ENCODE results near the gene AHRR.

The AHRR gene

DNA sequence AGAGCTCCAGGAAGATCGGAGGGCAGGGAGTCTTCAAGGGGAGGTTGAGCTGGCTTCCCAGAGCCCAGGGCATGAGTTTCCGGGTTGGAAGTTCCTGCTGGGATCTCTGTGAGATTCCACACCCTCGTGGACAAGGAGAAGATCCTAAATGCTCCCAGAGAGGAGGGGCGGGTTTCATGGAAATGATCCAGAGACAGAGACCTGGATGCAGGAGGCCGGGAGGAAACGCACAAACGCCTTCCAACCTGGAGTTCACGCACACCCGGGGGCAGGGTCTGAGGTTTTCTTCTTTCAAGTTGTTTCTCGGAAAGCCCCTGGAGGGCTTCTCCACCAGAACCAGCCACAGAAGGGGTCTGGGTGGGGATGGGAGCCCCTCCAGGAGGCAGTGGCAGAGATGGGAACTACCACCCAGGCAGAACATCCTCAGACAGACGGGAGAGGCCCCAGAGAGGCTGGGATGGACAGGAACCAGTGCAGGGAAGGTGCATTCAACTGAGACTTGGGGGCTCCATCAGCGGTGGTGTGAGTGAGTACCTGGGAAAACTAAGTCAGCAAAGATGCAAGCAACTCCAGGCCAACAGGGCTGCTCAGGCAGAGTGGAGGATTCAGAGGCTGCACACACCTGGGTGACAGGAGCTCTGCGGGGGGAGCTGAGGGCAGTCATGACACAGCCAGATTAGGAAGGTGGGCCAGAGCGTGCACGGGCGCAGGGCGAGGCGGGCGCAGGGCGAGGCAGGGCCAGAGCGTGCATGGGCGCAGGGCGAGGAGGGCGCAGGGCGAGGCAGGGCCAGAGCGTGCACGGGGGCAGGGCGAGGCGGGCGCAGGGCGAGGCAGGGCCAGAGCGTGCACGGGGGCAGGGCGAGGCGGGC, 69.3 kb downstream of the AHRR start:
- TF ChIP-seq TAF1 (IDR thresholded peaks at IDR 0.05; ENCODE audit: borderline replicate concordance, insufficient read depth, low read length), result no peak
- TF ChIP-seq, protein P1, sequence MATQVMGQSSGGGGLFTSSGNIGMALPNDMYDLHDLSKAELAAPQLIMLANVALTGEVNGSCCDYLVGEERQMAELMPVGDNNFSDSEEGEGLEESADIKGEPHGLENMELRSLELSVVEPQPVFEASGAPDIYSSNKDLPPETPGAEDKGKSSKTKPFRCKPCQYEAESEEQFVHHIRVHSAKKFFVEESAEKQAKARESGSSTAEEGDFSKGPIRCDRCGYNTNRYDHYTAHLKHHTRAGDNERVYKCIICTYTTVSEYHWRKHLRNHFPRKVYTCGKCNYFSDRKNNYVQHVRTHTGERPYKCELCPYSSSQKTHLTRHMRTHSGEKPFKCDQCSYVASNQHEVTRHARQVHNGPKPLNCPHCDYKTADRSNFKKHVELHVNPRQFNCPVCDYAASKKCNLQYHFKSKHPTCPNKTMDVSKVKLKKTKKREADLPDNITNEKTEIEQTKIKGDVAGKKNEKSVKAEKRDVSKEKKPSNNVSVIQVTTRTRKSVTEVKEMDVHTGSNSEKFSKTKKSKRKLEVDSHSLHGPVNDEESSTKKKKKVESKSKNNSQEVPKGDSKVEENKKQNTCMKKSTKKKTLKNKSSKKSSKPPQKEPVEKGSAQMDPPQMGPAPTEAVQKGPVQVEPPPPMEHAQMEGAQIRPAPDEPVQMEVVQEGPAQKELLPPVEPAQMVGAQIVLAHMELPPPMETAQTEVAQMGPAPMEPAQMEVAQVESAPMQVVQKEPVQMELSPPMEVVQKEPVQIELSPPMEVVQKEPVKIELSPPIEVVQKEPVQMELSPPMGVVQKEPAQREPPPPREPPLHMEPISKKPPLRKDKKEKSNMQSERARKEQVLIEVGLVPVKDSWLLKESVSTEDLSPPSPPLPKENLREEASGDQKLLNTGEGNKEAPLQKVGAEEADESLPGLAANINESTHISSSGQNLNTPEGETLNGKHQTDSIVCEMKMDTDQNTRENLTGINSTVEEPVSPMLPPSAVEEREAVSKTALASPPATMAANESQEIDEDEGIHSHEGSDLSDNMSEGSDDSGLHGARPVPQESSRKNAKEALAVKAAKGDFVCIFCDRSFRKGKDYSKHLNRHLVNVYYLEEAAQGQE (IDR thresholded peaks at IDR 0.05; ENCODE audit: insufficient read depth in 1 of 2, low read depth in 2 of 2, low read length in 2 of 2), result no peak
- TF ChIP-seq FOXP2 (optimal IDR thresholded peaks at IDR 0.05; ENCODE audit: borderline replicate concordance, extremely low read depth, extremely low read length, insufficient read depth), result no peak
- no peak for TF ChIP-seq POLR2AphosphoS5 (IDR thresholded peaks at IDR 0.05; ENCODE audit: low read depth, low read length)
- TF ChIP-seq SIN3A (IDR thresholded peaks at IDR 0.05; ENCODE audit: borderline replicate concordance, insufficient read depth, low read length), result no peak

DNA sequence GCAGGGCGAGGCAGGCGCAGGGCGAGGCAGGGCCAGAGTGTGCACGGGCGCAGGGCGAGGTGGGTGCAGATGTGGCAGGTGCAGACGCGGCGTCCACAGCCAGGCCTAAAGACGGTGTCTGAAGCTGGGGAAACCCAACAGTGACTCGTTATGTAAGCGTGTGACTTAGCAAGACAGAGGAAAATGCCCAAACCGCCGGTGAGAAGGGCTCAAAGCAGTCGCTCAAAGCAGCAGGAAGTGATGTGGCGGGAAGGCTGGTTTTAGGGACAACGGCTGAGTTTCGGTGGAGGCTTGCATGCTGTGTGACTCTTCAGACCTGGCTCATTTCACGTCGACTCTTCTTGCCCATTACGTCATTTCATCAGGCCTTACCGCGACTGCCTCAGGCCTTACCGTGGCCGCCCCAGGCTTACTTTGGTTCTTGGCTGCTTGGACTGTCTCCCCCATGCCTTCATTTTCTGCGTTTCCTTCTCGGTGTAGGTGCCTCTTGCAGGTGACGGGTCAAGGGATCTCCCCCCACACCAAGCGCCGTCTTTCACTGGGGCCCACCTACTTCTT, 71.0 kb downstream of the AHRR start:
- TF ChIP-seq POLR2AphosphoS5 (IDR thresholded peaks at IDR 0.05; ENCODE audit: low read depth, low read length), result no peak
- TF ChIP-seq, protein P1 (IDR thresholded peaks at IDR 0.05; ENCODE audit: insufficient read depth in 1 of 2, low read depth in 2 of 2, low read length in 2 of 2), result no peak
- TF ChIP-seq TAF1 (IDR thresholded peaks at IDR 0.05; ENCODE audit: borderline replicate concordance, insufficient read depth, low read length), result no peak
- no peak for TF ChIP-seq SIN3A (IDR thresholded peaks at IDR 0.05; ENCODE audit: borderline replicate concordance, insufficient read depth, low read length)
- no peak for TF ChIP-seq FOXP2 (optimal IDR thresholded peaks at IDR 0.05; ENCODE audit: borderline replicate concordance, extremely low read depth, extremely low read length, insufficient read depth)

DNA sequence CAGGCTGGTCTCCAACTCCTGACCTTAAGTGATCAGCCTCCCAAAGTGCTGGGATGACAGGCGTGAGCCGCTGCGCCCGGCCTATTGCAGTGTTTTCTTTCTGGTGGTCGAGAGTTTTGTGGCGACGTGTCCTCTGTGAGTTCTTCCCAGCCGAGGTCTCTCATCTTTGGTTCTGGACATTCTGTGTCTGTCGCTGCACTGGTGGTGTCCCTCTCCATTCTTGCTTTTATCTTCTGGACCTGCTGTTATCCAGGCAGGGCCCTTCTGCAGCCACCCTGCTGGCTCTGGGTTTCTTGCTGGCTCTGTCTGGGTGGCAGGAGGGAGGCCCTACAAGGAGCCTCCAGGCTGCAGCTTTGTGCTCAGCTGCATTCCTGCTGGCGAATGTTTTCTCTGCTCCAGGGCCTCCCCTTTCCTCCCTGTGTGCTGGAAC, 72.3 kb downstream of the AHRR start:
- no peak for TF ChIP-seq TAF1 (IDR thresholded peaks at IDR 0.05; ENCODE audit: borderline replicate concordance, insufficient read depth, low read length)

DNA sequence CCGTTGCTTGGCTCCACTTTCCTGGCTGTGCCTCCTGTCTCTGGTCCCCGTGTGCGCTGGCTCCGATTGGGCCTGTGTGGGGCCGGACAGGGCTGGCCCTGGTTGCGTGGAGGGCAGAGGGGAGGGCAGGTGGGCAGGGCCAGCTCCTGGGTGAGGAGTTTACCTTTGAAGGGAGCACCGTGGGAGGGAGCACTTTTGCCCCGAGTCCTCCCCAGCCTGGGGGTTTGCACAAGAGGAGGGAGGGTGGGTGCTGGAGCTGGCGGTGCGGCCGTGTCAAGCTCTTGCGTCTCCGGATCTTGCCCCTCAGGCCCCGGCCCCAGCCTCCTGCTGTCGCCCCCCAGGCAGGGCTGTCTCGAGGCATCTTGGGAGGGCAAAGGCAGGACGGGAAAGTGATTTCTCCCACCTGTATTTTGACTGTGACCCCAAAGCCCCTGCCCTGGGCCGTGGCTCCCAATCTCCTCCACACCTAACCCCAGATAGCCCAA, 73.2 kb downstream of the AHRR start:
- no peak for TF ChIP-seq FOXP2 (optimal IDR thresholded peaks at IDR 0.05; ENCODE audit: borderline replicate concordance, extremely low read depth, extremely low read length, insufficient read depth)
- TF ChIP-seq, protein P1 (IDR thresholded peaks at IDR 0.05; ENCODE audit: insufficient read depth in 1 of 2, low read depth in 2 of 2, low read length in 2 of 2), result no peak

DNA sequence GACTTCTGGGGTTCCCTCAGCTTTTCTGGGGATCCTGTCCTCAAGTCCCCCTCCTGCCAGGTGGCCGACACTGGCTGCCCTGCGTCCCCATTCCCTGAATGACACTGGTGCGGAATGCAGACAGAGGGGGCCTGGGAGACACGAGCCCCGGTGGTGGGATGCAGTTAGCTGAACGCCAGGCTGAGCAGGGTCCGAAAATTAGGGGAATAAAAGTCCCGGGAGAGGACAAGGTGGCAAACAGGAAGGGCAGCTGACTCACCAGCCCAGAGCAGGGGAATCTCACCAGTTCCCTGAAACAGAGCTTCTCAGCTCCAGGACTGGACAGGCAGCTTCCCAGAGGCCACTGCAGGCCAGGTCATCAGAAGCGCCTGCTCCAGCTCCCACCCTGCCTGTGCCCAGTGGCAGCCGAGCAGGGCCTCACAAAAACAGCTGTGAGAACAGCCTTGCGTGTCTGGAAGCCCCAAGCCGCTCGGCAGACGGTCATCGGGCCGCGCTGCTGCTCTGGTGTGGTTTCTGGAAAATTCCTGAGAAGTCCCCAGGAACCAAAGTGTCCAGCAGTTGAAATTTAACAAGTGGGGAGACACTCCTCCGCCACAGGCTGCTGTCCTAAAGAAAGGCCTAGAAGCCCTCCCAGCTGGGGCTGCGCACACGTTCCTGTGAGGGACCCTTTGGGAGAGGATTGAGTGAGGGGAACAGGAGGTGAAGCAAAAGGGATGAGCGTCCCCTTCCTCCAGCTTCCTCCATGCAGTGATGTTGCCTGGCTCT, 73.8 kb downstream of the AHRR start:
- TF ChIP-seq, protein P1 (IDR thresholded peaks at IDR 0.05; ENCODE audit: insufficient read depth in 1 of 2, low read depth in 2 of 2, low read length in 2 of 2), result no peak
- no peak for TF ChIP-seq TAF1 (IDR thresholded peaks at IDR 0.05; ENCODE audit: borderline replicate concordance, insufficient read depth, low read length)
- TF ChIP-seq POLR2AphosphoS5 (IDR thresholded peaks at IDR 0.05; ENCODE audit: low read depth, low read length), result no peak
- no peak for TF ChIP-seq FOXP2 (optimal IDR thresholded peaks at IDR 0.05; ENCODE audit: borderline replicate concordance, extremely low read depth, extremely low read length, insufficient read depth)
- no peak for TF ChIP-seq SIN3A (IDR thresholded peaks at IDR 0.05; ENCODE audit: borderline replicate concordance, insufficient read depth, low read length)

Data from PFSK-1 (cell line).